ENCODE results near the gene ILK.

ILK gene

DNA sequence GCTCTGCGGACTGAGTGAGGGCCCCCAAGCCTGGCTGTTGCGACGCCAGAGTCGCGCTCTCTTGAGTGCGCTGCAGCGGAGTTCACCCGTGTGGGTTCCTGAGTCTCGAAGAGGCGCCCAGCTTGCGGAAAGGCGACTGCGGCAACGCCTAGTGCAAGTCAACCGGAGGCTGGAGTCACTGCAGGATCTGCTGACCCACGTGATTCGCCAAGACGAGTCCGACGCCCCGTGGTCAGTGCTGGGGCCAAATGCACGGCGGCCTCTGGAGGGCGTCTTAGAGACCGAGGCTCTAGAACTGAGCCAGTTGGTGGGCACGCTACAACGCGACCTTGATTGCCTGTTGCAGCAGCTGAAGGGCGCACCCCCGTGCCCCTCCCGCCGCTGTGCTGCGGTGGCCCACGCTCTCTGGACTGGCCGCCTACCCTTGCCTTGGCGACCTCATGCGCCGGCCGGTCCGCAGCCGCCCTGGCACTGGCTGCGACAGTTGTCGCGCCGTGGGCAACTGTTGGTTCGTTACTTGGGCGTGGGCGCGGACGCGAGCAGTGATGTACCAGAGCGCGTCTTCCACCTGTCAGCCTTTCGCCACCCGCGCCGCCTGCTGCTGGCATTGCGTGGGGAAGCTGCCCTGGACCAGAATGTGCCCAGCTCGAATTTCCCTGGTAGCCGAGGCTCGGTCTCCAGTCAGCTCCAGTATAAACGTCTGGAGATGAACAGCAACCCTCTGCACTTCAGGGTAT, 32.7 kb upstream of the ILK start:
- TF ChIP-seq SPI1 (IDR thresholded peaks at IDR 0.05; ENCODE audit: borderline replicate concordance, low read depth) (no peak), POLR2AphosphoS5 (IDR thresholded peaks at IDR 0.05; ENCODE audit: low read depth) (no peak), GABPA (IDR thresholded peaks at IDR 0.05; ENCODE audit: low read depth) (no peak)
- TF ChIP-seq, protein P1, sequence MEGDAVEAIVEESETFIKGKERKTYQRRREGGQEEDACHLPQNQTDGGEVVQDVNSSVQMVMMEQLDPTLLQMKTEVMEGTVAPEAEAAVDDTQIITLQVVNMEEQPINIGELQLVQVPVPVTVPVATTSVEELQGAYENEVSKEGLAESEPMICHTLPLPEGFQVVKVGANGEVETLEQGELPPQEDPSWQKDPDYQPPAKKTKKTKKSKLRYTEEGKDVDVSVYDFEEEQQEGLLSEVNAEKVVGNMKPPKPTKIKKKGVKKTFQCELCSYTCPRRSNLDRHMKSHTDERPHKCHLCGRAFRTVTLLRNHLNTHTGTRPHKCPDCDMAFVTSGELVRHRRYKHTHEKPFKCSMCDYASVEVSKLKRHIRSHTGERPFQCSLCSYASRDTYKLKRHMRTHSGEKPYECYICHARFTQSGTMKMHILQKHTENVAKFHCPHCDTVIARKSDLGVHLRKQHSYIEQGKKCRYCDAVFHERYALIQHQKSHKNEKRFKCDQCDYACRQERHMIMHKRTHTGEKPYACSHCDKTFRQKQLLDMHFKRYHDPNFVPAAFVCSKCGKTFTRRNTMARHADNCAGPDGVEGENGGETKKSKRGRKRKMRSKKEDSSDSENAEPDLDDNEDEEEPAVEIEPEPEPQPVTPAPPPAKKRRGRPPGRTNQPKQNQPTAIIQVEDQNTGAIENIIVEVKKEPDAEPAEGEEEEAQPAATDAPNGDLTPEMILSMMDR (IDR thresholded peaks at IDR 0.05; ENCODE audit: insufficient read depth, low read length), result no peak
- TF ChIP-seq, protein P2, sequence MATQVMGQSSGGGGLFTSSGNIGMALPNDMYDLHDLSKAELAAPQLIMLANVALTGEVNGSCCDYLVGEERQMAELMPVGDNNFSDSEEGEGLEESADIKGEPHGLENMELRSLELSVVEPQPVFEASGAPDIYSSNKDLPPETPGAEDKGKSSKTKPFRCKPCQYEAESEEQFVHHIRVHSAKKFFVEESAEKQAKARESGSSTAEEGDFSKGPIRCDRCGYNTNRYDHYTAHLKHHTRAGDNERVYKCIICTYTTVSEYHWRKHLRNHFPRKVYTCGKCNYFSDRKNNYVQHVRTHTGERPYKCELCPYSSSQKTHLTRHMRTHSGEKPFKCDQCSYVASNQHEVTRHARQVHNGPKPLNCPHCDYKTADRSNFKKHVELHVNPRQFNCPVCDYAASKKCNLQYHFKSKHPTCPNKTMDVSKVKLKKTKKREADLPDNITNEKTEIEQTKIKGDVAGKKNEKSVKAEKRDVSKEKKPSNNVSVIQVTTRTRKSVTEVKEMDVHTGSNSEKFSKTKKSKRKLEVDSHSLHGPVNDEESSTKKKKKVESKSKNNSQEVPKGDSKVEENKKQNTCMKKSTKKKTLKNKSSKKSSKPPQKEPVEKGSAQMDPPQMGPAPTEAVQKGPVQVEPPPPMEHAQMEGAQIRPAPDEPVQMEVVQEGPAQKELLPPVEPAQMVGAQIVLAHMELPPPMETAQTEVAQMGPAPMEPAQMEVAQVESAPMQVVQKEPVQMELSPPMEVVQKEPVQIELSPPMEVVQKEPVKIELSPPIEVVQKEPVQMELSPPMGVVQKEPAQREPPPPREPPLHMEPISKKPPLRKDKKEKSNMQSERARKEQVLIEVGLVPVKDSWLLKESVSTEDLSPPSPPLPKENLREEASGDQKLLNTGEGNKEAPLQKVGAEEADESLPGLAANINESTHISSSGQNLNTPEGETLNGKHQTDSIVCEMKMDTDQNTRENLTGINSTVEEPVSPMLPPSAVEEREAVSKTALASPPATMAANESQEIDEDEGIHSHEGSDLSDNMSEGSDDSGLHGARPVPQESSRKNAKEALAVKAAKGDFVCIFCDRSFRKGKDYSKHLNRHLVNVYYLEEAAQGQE (IDR thresholded peaks at IDR 0.05; ENCODE audit: insufficient replicate concordance, low read depth), result no peak
- H3K4me3 ChIP-seq (replicated peaks; ENCODE audit: insufficient read depth, low read length), result no peak overlapping the region
- no peak overlapping the region for H3K27ac ChIP-seq (replicated peaks)
- no peak for DNase-seq (ENCODE audit: low read depth in 1 of 2, low spot score in 1 of 2)
- no peaks in the 10 kb centered on the region for H3K27me3 ChIP-seq (ENCODE audit: insufficient read depth, poor library complexity, severe bottlenecking)

DNA sequence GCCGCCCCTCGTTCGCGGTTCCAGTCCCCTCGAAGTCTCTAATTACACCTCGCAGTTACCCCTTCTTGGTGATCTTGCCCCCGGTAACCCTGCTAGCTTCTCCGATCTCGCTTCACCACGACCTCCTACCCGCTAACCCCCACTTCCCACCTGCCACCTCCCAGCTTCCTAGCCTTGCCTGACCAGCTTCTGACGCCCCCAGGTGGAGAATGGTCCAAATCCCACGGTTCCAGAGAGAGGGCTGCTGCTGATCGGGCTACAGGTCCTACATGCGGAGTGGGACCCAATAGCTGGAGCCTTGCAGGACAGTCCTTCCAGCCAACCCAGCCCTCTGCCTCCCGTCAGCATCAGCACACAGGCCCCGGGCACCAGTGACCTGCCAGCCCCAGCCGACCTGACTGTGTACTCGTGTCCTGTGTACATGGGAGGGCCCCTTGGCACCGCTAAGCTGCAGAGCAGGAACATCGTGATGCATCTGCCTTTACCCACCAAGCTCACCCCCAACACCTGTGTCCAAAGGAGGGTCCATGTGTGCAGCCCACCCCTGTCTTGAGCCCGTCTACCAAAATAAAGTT, 32.1 kb upstream of the ILK start:
- H3K27me3 ChIP-seq (ENCODE audit: insufficient read depth, poor library complexity, severe bottlenecking), result no peaks in the 10 kb centered on the region
- H3K4me3 ChIP-seq (replicated peaks; ENCODE audit: insufficient read depth, low read length), result no peak overlapping the region
- DNase-seq (ENCODE audit: low read depth in 1 of 2, low spot score in 1 of 2), result no peak
- no peak overlapping the region for H3K27ac ChIP-seq (replicated peaks)
- TF ChIP-seq, protein P2 (IDR thresholded peaks at IDR 0.05; ENCODE audit: insufficient replicate concordance, low read depth), result no peak
- no peak for TF ChIP-seq SPI1 (IDR thresholded peaks at IDR 0.05; ENCODE audit: borderline replicate concordance, low read depth)
- TF ChIP-seq GABPA (IDR thresholded peaks at IDR 0.05; ENCODE audit: low read depth), result no peak
- TF ChIP-seq POLR2AphosphoS5 (IDR thresholded peaks at IDR 0.05; ENCODE audit: low read depth), result no peak
- TF ChIP-seq, protein P1 (IDR thresholded peaks at IDR 0.05; ENCODE audit: insufficient read depth, low read length), result no peak

DNA sequence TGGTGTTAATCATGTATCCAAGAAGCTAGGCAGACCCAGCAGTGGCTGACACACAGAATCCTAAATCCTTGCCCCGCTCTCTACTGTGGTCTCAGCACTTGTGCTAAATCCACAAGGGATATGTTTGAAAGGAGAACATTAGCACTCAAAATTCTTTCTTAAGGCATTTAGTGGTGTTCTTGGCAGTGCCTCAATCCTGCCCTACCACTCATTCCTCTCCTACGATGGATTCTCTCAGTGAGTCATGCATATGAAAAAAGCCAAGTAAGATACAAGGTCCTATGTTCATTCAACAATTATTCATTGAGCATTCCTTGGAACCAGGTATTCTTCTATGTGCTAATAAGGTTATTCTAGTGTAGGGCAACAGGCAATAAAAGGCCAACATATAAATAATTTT, 31.4 kb upstream of the ILK start:
- no peak overlapping the region for H3K27ac ChIP-seq (replicated peaks)
- TF ChIP-seq, protein P1 (IDR thresholded peaks at IDR 0.05; ENCODE audit: insufficient read depth, low read length), result no peak
- TF ChIP-seq POLR2AphosphoS5 (IDR thresholded peaks at IDR 0.05; ENCODE audit: low read depth), result no peak
- TF ChIP-seq GABPA (IDR thresholded peaks at IDR 0.05; ENCODE audit: low read depth), result no peak
- TF ChIP-seq, protein P2 (IDR thresholded peaks at IDR 0.05; ENCODE audit: insufficient replicate concordance, low read depth), result no peak
- no peak for TF ChIP-seq SPI1 (IDR thresholded peaks at IDR 0.05; ENCODE audit: borderline replicate concordance, low read depth)
- DNase-seq (ENCODE audit: low read depth in 1 of 2, low spot score in 1 of 2), result no peak
- no peak overlapping the region for H3K4me3 ChIP-seq (replicated peaks; ENCODE audit: insufficient read depth, low read length)
- no peaks in the 10 kb centered on the region for H3K27me3 ChIP-seq (ENCODE audit: insufficient read depth, poor library complexity, severe bottlenecking)

Measured in HL-60 (cell line).